SK-N-SH (cell line): ENCODE results near the gene FAH. TPM values are rescaled to one million over a fixed set of nuclear protein-coding genes. Genes with fewer than 3 reads are reported as not detected.

Source experiments
- CTCF ChIA-PET: fragments of 300-600, 350-600 bp; formaldehyde crosslinking; extraction: SDS; loops from one replicate; lab custom pipeline; 2021; lab: Yijun Ruan, JAX
- POLR2A ChIA-PET: fragments of 350-600 bp; sonication (Branson Sonifier 250); formaldehyde crosslinking; extraction: SDS; loops from one replicate; lab custom pipeline; 2020; ENCODE audit warnings: antibody characterized with exemption, inconsistent platforms; lab: Yijun Ruan, JAX
- DNase-seq: peaks from one replicate; pipeline ENCODE4 v3.0.0; 2012
- H2AFZ ChIP-seq: fragments of 200-600 bp; sonication (generic); 2 replicates; pipeline ENCODE4 v1.8.1; 2016; ENCODE audit warnings: antibody characterized with exemption, mild to moderate bottlenecking, low read depth
- H3F3A ChIP-seq: fragments of 200-600 bp; sonication (generic); replicated peaks from 2 replicates; pipeline ENCODE3; 2016; ENCODE audit warnings: antibody characterized with exemption, mild to moderate bottlenecking; ENCODE audit not compliant: insufficient read depth
- H3K27ac ChIP-seq, 2 experiments: fragments of 200-500 bp in 1 of 2; fragments of 200-600 bp in 1 of 2; sonication (Bioruptor generic) in 1 of 2; sonication (generic), shearing (Covaris generic) in 1 of 2; 2 replicates each; pipeline versions ENCODE4 v1.5.1 to v1.6.1; 2014 to 2016; ENCODE audit warnings: low read depth in 2 of 2, inconsistent platforms in 1 of 2, low read length in 1 of 2, mild to moderate bottlenecking in 1 of 2, mixed read lengths in 1 of 2
- H3K27me3 ChIP-seq: fragments of 200-600 bp; sonication (generic), shearing (Covaris generic); 2 replicates; pipeline ENCODE4 v1.6.1; 2016; ENCODE audit warnings: mixed run types; ENCODE audit not compliant: insufficient read depth
- H3K36me3 ChIP-seq, 2 experiments: fragments of 200-500 bp in 1 of 2; fragments of 200-600 bp in 1 of 2; sonication (Bioruptor generic) in 1 of 2; sonication (generic) in 1 of 2; replicated peaks in 1 of 2; 2 replicates each; pipeline versions ENCODE3 to v1.5.1; 2014 to 2016; ENCODE audit warnings: low read length in 1 of 2, mild to moderate bottlenecking in 1 of 2; ENCODE audit not compliant: insufficient read depth in 2 of 2, control insufficient read depth in 1 of 2
- H3K4me1 ChIP-seq, 2 experiments: fragments of 200-500 bp in 1 of 2; fragments of 200-600 bp in 1 of 2; sonication (Bioruptor generic) in 1 of 2; sonication (generic), shearing (Covaris generic) in 1 of 2; 2 replicates each; pipeline versions ENCODE4 v1.5.1 to v1.6.1; 2014 to 2016; ENCODE audit warnings: low read depth in 1 of 2, low read length in 1 of 2, mixed run types in 1 of 2; ENCODE audit not compliant: insufficient read depth in 2 of 2, control insufficient read depth in 1 of 2
- H3K4me2 ChIP-seq: fragments of 200-600 bp; sonication (generic), shearing (Covaris generic); 2 replicates; pipeline ENCODE4 v1.6.1; 2017; ENCODE audit warnings: mixed run types
- H3K4me3 ChIP-seq, 2 experiments: fragments of 200-500 bp in 1 of 2; fragments of 200-600 bp in 1 of 2; sonication (Bioruptor generic) in 1 of 2; sonication (generic), shearing (Covaris generic) in 1 of 2; 2 replicates each; pipeline versions ENCODE4 v1.5.1 to v1.8.1; 2014 to 2016; ENCODE audit warnings: low read depth in 2 of 2, inconsistent platforms in 1 of 2, low read length in 1 of 2, mild to moderate bottlenecking in 1 of 2, mixed read lengths in 1 of 2, moderate library complexity in 1 of 2
- H3K79me2 ChIP-seq: fragments of 200-600 bp; sonication (generic); 2 replicates; pipeline ENCODE4 v1.8.1; 2017; ENCODE audit warnings: mild to moderate bottlenecking; ENCODE audit not compliant: insufficient read depth
- H3K9ac ChIP-seq: fragments of 200-600 bp; sonication (generic); 2 replicates; pipeline ENCODE4 v1.6.1; 2017; ENCODE audit warnings: mixed run types
- H3K9me2 ChIP-seq: fragments of 200-600 bp; sonication (generic); 2 replicates; pipeline ENCODE4 v1.6.1; 2017; ENCODE audit warnings: mixed run types
- H3K9me3 ChIP-seq: fragments of 200-600 bp; sonication (generic); 2 replicates; pipeline ENCODE4 v1.6.1; 2017; ENCODE audit warnings: mixed run types, mild to moderate bottlenecking, moderate library complexity
- H4K20me1 ChIP-seq: fragments of 200-600 bp; sonication (generic); 2 replicates; pipeline ENCODE4 v1.6.1; 2017; ENCODE audit warnings: mild to moderate bottlenecking, mixed run types; ENCODE audit not compliant: insufficient read depth
- CHD2 ChIP-seq: fragments of 150-350 bp; IDR thresholded peaks from 2 replicates; pipeline ENCODE4 v1.6.1; 2018; ENCODE audit warnings: low read length; ENCODE audit not compliant: partially characterized antibody
- ELF1 ChIP-seq: IDR thresholded peaks from 2 replicates; pipeline ENCODE4 v1.4.0; 2012
- EZH2phosphoT487 ChIP-seq: fragments of 200-600 bp; sonication (generic); IDR thresholded peaks from 2 replicates; pipeline ENCODE4 v1.6.1; 2017; ENCODE audit warnings: low read depth, mixed run types, mild to moderate bottlenecking, antibody characterized with exemption, moderate library complexity, borderline replicate concordance
- FOXM1 ChIP-seq: IDR thresholded peaks from 2 replicates; pipeline ENCODE4 v1.4.0; 2012; ENCODE audit warnings: low read depth, mild to moderate bottlenecking
- GATA2 ChIP-seq: sonication (generic); formaldehyde crosslinking; IDR thresholded peaks from 2 replicates; pipeline ENCODE4 v1.5.0; 2020; ENCODE audit warnings: mild to moderate bottlenecking, missing genetic modification reagents
- IRF3 ChIP-seq: fragments of 150-350 bp; IDR thresholded peaks from 2 replicates; pipeline ENCODE4 v1.6.1; 2016; ENCODE audit warnings: mild to moderate bottlenecking, low read depth, low read length
- MAX ChIP-seq: IDR thresholded peaks from 2 replicates; pipeline ENCODE4 v1.4.0; 2012; ENCODE audit warnings: low read depth
- MEF2A ChIP-seq: IDR thresholded peaks from 2 replicates; pipeline ENCODE4 v1.4.0; 2012; ENCODE audit warnings: low read depth, borderline replicate concordance
- MXI1 ChIP-seq: IDR thresholded peaks from 2 replicates; pipeline ENCODE4 v1.6.1; 2012; ENCODE audit warnings: mild to moderate bottlenecking, low read depth, low read length, improper control_type of control experiment
- NRF1 ChIP-seq: IDR thresholded peaks from 2 replicates; pipeline ENCODE4 v1.6.1; 2012; ENCODE audit warnings: low read depth, mild to moderate bottlenecking, low read length
- POLR2AphosphoS5 ChIP-seq: IDR thresholded peaks from 2 replicates; pipeline ENCODE4 v1.6.1; 2012; ENCODE audit warnings: low read depth, low read length
- RAD21 ChIP-seq: IDR thresholded peaks from 2 replicates; pipeline ENCODE4 v1.6.1; 2012; ENCODE audit warnings: mild to moderate bottlenecking, low read length
- RFX5 ChIP-seq: IDR thresholded peaks from 2 replicates; pipeline ENCODE4 v1.6.1; 2012; ENCODE audit warnings: mild to moderate bottlenecking, improper control_type of control experiment, low read length
- TAF1 ChIP-seq: IDR thresholded peaks from 2 replicates; pipeline ENCODE4 v1.6.1; 2012; ENCODE audit warnings: low read depth, mild to moderate bottlenecking, low read length, moderate library complexity, borderline replicate concordance
- TCF12 ChIP-seq: IDR thresholded peaks from 2 replicates; pipeline ENCODE4 v1.4.0; 2012
- WGBS: methylation state at CpG from one replicate; pipeline ENCODE4 v1.1.6; 2017; ENCODE audit warnings: low lambda C conversion rate; 5-methylcytosine and 5-hydroxymethylcytosine counted together
- polyA plus RNA-seq, 3 experiments: library from polyadenylated mRNA; depleted of rRNA; stranded (reverse); fragments of >200 nt; gene quantifications; 2 replicates each; pipeline ENCODE4 v1.2.3, GENCODE V29; 2012
- TF ChIP-seq, protein P1 (sequence below): IDR thresholded peaks from 2 replicates; pipeline ENCODE4 v1.4.0; 2012; ENCODE audit warnings: low read depth, borderline replicate concordance
- TF ChIP-seq, protein P2 (sequence below): fragments of 150-350 bp; IDR thresholded peaks from 2 replicates; pipeline ENCODE4 v1.6.1; 2017; ENCODE audit warnings: antibody characterized with exemption, low read length, low read depth, borderline replicate concordance

Gene FAH
- polyA plus RNA-seq, 1 of the 3 experiments (the other 2 are of a cell fraction) = 34.9 TPM

DNA sequence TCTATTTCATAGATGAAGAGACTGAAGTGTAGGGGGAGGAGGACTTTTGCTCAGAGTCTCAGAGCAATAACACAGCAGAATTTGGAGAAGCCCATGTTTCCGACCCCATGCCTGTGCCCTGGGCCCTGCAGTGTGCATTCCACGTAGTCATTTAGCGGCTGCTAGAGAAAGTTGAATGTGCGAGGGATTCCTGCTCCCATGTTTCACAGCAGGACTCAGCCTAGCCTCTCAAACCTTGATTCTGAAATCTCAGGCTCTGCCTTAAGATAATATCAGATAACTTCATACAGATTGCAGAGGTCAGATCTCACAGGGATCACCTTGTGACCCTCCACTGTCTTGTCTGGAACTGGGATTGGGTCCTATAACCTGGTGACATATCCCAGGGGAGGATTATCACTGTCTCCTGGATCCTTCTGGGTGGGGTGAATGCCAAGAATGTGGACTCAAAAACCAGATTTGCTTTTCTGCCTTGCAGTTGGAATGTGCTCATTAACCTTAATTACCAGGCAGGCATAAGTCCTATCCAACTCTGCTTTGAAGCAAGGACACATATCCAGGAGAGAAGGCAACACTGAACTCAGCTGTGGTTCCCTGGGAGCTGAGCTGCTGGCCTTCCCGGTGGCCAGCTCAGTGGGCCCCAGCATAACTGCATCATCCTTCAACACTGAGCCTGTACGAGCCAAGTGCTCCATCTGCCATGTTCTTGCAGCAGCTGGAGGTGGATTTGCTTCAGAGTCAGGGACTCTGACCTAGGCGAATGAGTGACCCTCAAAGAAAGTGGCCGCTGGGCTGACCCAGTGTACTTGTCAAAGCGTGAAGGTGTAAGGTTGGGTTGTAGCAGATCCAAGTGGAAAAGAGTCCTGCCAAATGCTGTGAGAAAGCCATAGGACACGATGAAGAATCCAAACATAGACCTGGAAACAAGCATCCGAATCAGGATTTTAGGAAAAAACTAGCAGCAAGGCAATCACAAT is 56.2 kb downstream of the FAH start:
- Histone ChIP-seq H3K4me2 (no peak overlapping the region), H3K9ac (no peak overlapping the region), H3K79me2 (no peaks in the 10 kb centered on the region), H3K36me3 (no peaks in the 10 kb centered on the region), H3K4me3 (no peak overlapping the region), H3K4me1 (no peaks in the 10 kb centered on the region), H3K27ac (no peak overlapping the region), H4K20me1 (no peaks in the 10 kb centered on the region), H3F3A (no peaks in the 10 kb centered on the region), H3K9me2 (no peaks in the 10 kb centered on the region), H3K27me3 (no peaks in the 10 kb centered on the region; the same call in 1 of the 2 replicates), H2AFZ (no peak overlapping the region), H3K9me3 (no peaks in the 10 kb centered on the region)
- TF ChIP-seq ELF1 (no peak), MXI1 (no peak), GATA2 (CRISPR knock-in tag) (no peak), IRF3 (no peak), CHD2 (no peak), FOXM1 (no peak)
- ChIA-PET POLR2A (no interaction called here), CTCF (no interaction called here)
- WGBS = 58% methylated on average over 9 of the region's 11 CpGs
- DNase-seq = no peak

DNA sequence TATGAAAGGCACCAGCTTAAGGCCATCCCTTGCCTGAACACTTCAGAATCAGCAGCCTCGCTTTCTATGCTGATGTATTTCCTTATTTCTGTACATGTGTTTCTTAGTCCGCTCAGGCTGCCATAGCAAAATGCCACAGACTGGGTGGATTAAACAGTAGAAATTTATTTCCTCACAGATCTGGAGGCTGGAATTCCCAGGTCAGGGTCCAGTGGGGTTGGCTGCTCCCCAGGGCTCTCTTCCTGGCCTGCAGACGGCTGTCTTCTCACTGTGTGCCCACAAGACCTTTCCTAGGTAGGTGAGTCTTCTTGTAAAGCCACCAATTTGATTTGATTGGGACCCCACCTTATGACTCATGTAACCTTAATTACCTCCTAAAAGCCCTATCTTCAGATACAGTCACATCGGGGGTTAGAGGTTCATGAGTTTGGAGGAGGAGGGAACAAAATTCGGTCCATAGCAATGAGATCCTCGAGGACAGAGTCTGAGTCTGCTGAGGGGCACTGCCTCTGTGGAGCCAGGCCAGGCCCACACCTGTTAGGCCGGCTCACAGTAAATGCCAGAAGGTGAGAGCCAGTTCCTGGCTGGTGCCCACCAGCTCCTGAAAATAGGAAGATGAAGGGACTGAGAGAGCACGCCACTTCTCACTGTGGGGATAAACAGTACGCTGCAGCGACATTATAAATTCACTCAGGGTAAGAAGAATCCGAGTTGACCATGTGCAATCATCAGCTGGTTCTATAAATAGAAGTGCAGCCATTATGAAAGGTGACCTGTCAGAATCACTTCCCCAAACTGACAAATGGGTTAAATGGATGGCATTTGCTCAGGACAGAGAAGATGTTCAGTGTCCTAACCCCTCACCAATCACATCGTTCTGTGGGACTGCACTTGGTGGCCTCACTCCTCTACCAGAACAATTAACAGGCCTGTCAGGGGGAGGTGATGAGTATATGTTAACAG is 58.1 kb downstream of the FAH start:
- Histone ChIP-seq H3K27ac (no peak overlapping the region), H3K4me2 (no peak overlapping the region), H3K4me1 (no peaks in the 10 kb centered on the region), H4K20me1 (no peaks in the 10 kb centered on the region), H3F3A (no peaks in the 10 kb centered on the region), H2AFZ (no peak overlapping the region), H3K36me3 (no peaks in the 10 kb centered on the region), H3K9me2 (no peaks in the 10 kb centered on the region), H3K4me3 (no peak overlapping the region), H3K9ac (no peak overlapping the region), H3K79me2 (no peaks in the 10 kb centered on the region), H3K27me3 (no peaks in the 10 kb centered on the region; the same call in 1 of the 2 replicates), H3K9me3 (no peaks in the 10 kb centered on the region)
- TF ChIP-seq RAD21 (no peak), CHD2 (no peak), MAX (no peak), MXI1 (no peak), NRF1 (no peak), TCF12 (no peak), TAF1 (no peak), IRF3 (no peak), RFX5 (no peak), FOXM1 (no peak), GATA2 (CRISPR knock-in tag) (no peak), EZH2phosphoT487 (no peak), ELF1 (no peak), POLR2AphosphoS5 (no peak), MEF2A (no peak)
- TF ChIP-seq, protein P1, sequence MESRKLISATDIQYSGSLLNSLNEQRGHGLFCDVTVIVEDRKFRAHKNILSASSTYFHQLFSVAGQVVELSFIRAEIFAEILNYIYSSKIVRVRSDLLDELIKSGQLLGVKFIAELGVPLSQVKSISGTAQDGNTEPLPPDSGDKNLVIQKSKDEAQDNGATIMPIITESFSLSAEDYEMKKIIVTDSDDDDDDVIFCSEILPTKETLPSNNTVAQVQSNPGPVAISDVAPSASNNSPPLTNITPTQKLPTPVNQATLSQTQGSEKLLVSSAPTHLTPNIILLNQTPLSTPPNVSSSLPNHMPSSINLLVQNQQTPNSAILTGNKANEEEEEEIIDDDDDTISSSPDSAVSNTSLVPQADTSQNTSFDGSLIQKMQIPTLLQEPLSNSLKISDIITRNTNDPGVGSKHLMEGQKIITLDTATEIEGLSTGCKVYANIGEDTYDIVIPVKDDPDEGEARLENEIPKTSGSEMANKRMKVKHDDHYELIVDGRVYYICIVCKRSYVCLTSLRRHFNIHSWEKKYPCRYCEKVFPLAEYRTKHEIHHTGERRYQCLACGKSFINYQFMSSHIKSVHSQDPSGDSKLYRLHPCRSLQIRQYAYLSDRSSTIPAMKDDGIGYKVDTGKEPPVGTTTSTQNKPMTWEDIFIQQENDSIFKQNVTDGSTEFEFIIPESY = no peak
- TF ChIP-seq, protein P2, sequence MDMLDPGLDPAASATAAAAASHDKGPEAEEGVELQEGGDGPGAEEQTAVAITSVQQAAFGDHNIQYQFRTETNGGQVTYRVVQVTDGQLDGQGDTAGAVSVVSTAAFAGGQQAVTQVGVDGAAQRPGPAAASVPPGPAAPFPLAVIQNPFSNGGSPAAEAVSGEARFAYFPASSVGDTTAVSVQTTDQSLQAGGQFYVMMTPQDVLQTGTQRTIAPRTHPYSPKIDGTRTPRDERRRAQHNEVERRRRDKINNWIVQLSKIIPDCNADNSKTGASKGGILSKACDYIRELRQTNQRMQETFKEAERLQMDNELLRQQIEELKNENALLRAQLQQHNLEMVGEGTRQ = no peak
- 43% methylated on average over 12 of the region's 12 CpGs for WGBS
- DNase-seq = no peak
- CTCF ChIA-PET = no interaction called here
- POLR2A ChIA-PET = interaction anchor here (0.6 kb wide), 1 partner anchor 28 kb away, joined by 5 read pairs; no protein-coding TSS in a partner anchor
